SK-N-SH (cell line): ENCODE results near the gene TTC39C. TPM values are rescaled to one million over a fixed set of nuclear protein-coding genes. Genes with fewer than 3 reads are reported as not detected.

ENCODE experiments used
- CTCF ChIA-PET: fragments of 300-600, 350-600 bp; formaldehyde crosslinking; extraction: SDS; loops from one replicate; lab custom pipeline; 2021; lab: Yijun Ruan, JAX
- POLR2A ChIA-PET: fragments of 350-600 bp; sonication (Branson Sonifier 250); formaldehyde crosslinking; extraction: SDS; loops from one replicate; lab custom pipeline; 2020; ENCODE audit warnings: antibody characterized with exemption, inconsistent platforms; lab: Yijun Ruan, JAX
- DNase-seq: peaks from one replicate; pipeline ENCODE4 v3.0.0; 2012
- H2AFZ ChIP-seq: fragments of 200-600 bp; sonication (generic); 2 replicates; pipeline ENCODE4 v1.8.1; 2016; ENCODE audit warnings: antibody characterized with exemption, mild to moderate bottlenecking, low read depth
- H3F3A ChIP-seq: fragments of 200-600 bp; sonication (generic); replicated peaks from 2 replicates; pipeline ENCODE3; 2016; ENCODE audit warnings: antibody characterized with exemption, mild to moderate bottlenecking; ENCODE audit not compliant: insufficient read depth
- H3K27ac ChIP-seq, 2 experiments: fragments of 200-500 bp in 1 of 2; fragments of 200-600 bp in 1 of 2; sonication (Bioruptor generic) in 1 of 2; sonication (generic), shearing (Covaris generic) in 1 of 2; 2 replicates each; pipeline versions ENCODE4 v1.5.1 to v1.6.1; 2014 to 2016; ENCODE audit warnings: low read depth in 2 of 2, inconsistent platforms in 1 of 2, low read length in 1 of 2, mild to moderate bottlenecking in 1 of 2, mixed read lengths in 1 of 2
- H3K27me3 ChIP-seq: fragments of 200-600 bp; sonication (generic), shearing (Covaris generic); 2 replicates; pipeline ENCODE4 v1.6.1; 2016; ENCODE audit warnings: mixed run types; ENCODE audit not compliant: insufficient read depth
- H3K36me3 ChIP-seq, 2 experiments: fragments of 200-500 bp in 1 of 2; fragments of 200-600 bp in 1 of 2; sonication (Bioruptor generic) in 1 of 2; sonication (generic) in 1 of 2; replicated peaks in 1 of 2; 2 replicates each; pipeline versions ENCODE3 to v1.5.1; 2014 to 2016; ENCODE audit warnings: low read length in 1 of 2, mild to moderate bottlenecking in 1 of 2; ENCODE audit not compliant: insufficient read depth in 2 of 2, control insufficient read depth in 1 of 2
- H3K4me1 ChIP-seq, 2 experiments: fragments of 200-500 bp in 1 of 2; fragments of 200-600 bp in 1 of 2; sonication (Bioruptor generic) in 1 of 2; sonication (generic), shearing (Covaris generic) in 1 of 2; 2 replicates each; pipeline versions ENCODE4 v1.5.1 to v1.6.1; 2014 to 2016; ENCODE audit warnings: low read depth in 1 of 2, low read length in 1 of 2, mixed run types in 1 of 2; ENCODE audit not compliant: insufficient read depth in 2 of 2, control insufficient read depth in 1 of 2
- H3K4me2 ChIP-seq: fragments of 200-600 bp; sonication (generic), shearing (Covaris generic); 2 replicates; pipeline ENCODE4 v1.6.1; 2017; ENCODE audit warnings: mixed run types
- H3K4me3 ChIP-seq, 2 experiments: fragments of 200-500 bp in 1 of 2; fragments of 200-600 bp in 1 of 2; sonication (Bioruptor generic) in 1 of 2; sonication (generic), shearing (Covaris generic) in 1 of 2; 2 replicates each; pipeline versions ENCODE4 v1.5.1 to v1.8.1; 2014 to 2016; ENCODE audit warnings: low read depth in 2 of 2, inconsistent platforms in 1 of 2, low read length in 1 of 2, mild to moderate bottlenecking in 1 of 2, mixed read lengths in 1 of 2, moderate library complexity in 1 of 2
- H3K79me2 ChIP-seq: fragments of 200-600 bp; sonication (generic); 2 replicates; pipeline ENCODE4 v1.8.1; 2017; ENCODE audit warnings: mild to moderate bottlenecking; ENCODE audit not compliant: insufficient read depth
- H3K9ac ChIP-seq: fragments of 200-600 bp; sonication (generic); 2 replicates; pipeline ENCODE4 v1.6.1; 2017; ENCODE audit warnings: mixed run types
- H3K9me2 ChIP-seq: fragments of 200-600 bp; sonication (generic); 2 replicates; pipeline ENCODE4 v1.6.1; 2017; ENCODE audit warnings: mixed run types
- H3K9me3 ChIP-seq: fragments of 200-600 bp; sonication (generic); 2 replicates; pipeline ENCODE4 v1.6.1; 2017; ENCODE audit warnings: mixed run types, mild to moderate bottlenecking, moderate library complexity
- H4K20me1 ChIP-seq: fragments of 200-600 bp; sonication (generic); 2 replicates; pipeline ENCODE4 v1.6.1; 2017; ENCODE audit warnings: mild to moderate bottlenecking, mixed run types; ENCODE audit not compliant: insufficient read depth
- GATA2 ChIP-seq: sonication (generic); formaldehyde crosslinking; IDR thresholded peaks from 2 replicates; pipeline ENCODE4 v1.5.0; 2020; ENCODE audit warnings: mild to moderate bottlenecking, missing genetic modification reagents
- JUND ChIP-seq: IDR thresholded peaks from 2 replicates; pipeline ENCODE4 v1.4.0; 2012
- MEF2A ChIP-seq: IDR thresholded peaks from 2 replicates; pipeline ENCODE4 v1.4.0; 2012; ENCODE audit warnings: low read depth, borderline replicate concordance
- POLR2AphosphoS5 ChIP-seq: IDR thresholded peaks from 2 replicates; pipeline ENCODE4 v1.6.1; 2012; ENCODE audit warnings: low read depth, low read length
- RAD21 ChIP-seq: IDR thresholded peaks from 2 replicates; pipeline ENCODE4 v1.6.1; 2012; ENCODE audit warnings: mild to moderate bottlenecking, low read length
- SIN3A ChIP-seq: IDR thresholded peaks from 2 replicates; pipeline ENCODE4 v1.6.1; 2012; ENCODE audit warnings: low read depth, mild to moderate bottlenecking, low read length, moderate library complexity, borderline replicate concordance
- SMC3 ChIP-seq: IDR thresholded peaks from 2 replicates; pipeline ENCODE4 v1.6.1; 2012; ENCODE audit warnings: low read depth, low read length, improper control_type of control experiment
- TEAD4 ChIP-seq: IDR thresholded peaks from 2 replicates; pipeline ENCODE4 v1.4.0; 2012; ENCODE audit warnings: mild to moderate bottlenecking, borderline replicate concordance; ENCODE audit not compliant: insufficient read depth
- WGBS: methylation state at CpG from one replicate; pipeline ENCODE4 v1.1.6; 2017; ENCODE audit warnings: low lambda C conversion rate; 5-methylcytosine and 5-hydroxymethylcytosine counted together
- polyA plus RNA-seq, 3 experiments: library from polyadenylated mRNA; depleted of rRNA; stranded (reverse); fragments of >200 nt; gene quantifications; 2 replicates each; pipeline ENCODE4 v1.2.3, GENCODE V29; 2012
- TF ChIP-seq, protein P1 (sequence below): fragments of 200-600 bp; sonication (generic); IDR thresholded peaks from 2 replicates; pipeline ENCODE4 v1.6.1; 2017; ENCODE audit warnings: antibody characterized with exemption, mild to moderate bottlenecking, moderate library complexity
- TF ChIP-seq, protein P2 (sequence below): fragments of 150-350 bp; IDR thresholded peaks from 2 replicates; pipeline ENCODE4 v1.6.1; 2016; ENCODE audit warnings: mild to moderate bottlenecking, low read depth, low read length
- TF ChIP-seq, protein P3 (sequence below): IDR thresholded peaks from 2 replicates; pipeline ENCODE4 v1.6.1; 2012; ENCODE audit warnings: mild to moderate bottlenecking, low read depth, low read length, moderate library complexity

Gene TTC39C
- polyA plus RNA-seq, 1 of the 3 experiments (the other 2 are of a cell fraction): 8.6 TPM

DNA sequence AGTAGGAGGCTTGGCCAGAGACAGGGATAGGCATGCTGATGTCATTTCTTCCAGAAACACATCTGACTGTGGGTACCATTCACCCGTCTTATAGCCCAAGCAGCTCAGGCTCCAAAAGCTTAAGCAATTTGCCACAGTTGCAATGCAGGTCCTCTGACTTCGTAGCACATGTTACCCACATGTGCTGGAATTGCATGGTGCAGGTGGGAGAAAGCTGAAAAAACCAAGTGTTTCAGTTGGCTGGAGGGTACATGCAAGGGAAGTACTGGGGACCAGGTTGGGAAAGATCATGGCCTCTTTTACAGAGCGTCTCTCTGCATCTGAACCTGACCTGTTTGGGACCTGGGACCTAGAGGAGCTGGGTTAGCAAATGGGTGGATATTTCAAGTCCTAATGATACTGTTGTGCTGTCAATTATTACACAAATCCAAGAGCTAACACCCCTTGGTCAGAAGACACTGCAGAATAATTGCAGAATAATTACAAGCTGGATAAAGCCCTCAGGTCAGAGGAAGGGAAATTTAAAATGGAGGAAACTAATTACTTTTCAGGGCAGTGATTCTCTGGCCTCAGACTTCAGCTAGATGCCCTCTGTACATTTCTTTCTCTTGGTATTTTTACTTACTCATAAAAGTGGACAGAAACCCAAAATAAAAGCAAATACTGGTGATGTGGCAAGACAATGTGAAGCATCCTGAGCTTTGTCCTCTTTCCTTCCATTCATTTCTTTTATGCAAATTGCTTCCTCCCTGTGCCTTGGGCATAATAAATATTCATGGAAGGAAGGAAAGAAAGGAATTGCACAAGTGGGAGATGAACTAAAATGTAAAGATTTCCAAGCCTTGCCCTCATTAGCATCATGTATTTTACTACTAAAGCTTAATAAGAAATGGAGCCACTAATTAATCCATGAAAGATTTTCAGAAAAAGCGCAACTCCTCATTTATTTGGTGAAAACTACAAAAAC is 45.6 kb upstream of the TTC39C start:
- TF ChIP-seq POLR2AphosphoS5 (no peak), SMC3 (no peak), RAD21 (no peak), MEF2A (no peak), SIN3A (no peak), GATA2 (CRISPR knock-in tag) (no peak), JUND (no peak), TEAD4 (no peak)
- TF ChIP-seq, protein P1, sequence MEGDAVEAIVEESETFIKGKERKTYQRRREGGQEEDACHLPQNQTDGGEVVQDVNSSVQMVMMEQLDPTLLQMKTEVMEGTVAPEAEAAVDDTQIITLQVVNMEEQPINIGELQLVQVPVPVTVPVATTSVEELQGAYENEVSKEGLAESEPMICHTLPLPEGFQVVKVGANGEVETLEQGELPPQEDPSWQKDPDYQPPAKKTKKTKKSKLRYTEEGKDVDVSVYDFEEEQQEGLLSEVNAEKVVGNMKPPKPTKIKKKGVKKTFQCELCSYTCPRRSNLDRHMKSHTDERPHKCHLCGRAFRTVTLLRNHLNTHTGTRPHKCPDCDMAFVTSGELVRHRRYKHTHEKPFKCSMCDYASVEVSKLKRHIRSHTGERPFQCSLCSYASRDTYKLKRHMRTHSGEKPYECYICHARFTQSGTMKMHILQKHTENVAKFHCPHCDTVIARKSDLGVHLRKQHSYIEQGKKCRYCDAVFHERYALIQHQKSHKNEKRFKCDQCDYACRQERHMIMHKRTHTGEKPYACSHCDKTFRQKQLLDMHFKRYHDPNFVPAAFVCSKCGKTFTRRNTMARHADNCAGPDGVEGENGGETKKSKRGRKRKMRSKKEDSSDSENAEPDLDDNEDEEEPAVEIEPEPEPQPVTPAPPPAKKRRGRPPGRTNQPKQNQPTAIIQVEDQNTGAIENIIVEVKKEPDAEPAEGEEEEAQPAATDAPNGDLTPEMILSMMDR: no peak
- TF ChIP-seq, protein P2, sequence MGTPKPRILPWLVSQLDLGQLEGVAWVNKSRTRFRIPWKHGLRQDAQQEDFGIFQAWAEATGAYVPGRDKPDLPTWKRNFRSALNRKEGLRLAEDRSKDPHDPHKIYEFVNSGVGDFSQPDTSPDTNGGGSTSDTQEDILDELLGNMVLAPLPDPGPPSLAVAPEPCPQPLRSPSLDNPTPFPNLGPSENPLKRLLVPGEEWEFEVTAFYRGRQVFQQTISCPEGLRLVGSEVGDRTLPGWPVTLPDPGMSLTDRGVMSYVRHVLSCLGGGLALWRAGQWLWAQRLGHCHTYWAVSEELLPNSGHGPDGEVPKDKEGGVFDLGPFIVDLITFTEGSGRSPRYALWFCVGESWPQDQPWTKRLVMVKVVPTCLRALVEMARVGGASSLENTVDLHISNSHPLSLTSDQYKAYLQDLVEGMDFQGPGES: no peak
- TF ChIP-seq, protein P3, sequence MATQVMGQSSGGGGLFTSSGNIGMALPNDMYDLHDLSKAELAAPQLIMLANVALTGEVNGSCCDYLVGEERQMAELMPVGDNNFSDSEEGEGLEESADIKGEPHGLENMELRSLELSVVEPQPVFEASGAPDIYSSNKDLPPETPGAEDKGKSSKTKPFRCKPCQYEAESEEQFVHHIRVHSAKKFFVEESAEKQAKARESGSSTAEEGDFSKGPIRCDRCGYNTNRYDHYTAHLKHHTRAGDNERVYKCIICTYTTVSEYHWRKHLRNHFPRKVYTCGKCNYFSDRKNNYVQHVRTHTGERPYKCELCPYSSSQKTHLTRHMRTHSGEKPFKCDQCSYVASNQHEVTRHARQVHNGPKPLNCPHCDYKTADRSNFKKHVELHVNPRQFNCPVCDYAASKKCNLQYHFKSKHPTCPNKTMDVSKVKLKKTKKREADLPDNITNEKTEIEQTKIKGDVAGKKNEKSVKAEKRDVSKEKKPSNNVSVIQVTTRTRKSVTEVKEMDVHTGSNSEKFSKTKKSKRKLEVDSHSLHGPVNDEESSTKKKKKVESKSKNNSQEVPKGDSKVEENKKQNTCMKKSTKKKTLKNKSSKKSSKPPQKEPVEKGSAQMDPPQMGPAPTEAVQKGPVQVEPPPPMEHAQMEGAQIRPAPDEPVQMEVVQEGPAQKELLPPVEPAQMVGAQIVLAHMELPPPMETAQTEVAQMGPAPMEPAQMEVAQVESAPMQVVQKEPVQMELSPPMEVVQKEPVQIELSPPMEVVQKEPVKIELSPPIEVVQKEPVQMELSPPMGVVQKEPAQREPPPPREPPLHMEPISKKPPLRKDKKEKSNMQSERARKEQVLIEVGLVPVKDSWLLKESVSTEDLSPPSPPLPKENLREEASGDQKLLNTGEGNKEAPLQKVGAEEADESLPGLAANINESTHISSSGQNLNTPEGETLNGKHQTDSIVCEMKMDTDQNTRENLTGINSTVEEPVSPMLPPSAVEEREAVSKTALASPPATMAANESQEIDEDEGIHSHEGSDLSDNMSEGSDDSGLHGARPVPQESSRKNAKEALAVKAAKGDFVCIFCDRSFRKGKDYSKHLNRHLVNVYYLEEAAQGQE: no peak
- TF ChIP-seq, all 33 proteins: peak for 0
- Histone ChIP-seq H3K27me3 (no peaks in the 10 kb centered on the region), H4K20me1 (no peaks in the 10 kb centered on the region), H2AFZ (no peak overlapping the region), H3K27ac (no peak overlapping the region), H3K4me1 (no peaks in the 10 kb centered on the region; a peak in 1 of 4 replicates), H3K4me2 (no peak overlapping the region), H3K9me3 (no peaks in the 10 kb centered on the region), H3K9me2 (no peaks in the 10 kb centered on the region), H3K9ac (no peak overlapping the region), H3K36me3 (no peaks in the 10 kb centered on the region), H3F3A (no peaks in the 10 kb centered on the region), H3K79me2 (no peaks in the 10 kb centered on the region), H3K4me3 (no peak overlapping the region)
- ChIA-PET POLR2A (no interaction called here), CTCF (interaction anchor here (0.8 to 1.6 kb wide), 3 partner anchors 126 to 151 kb away, joined by 3 to 4 read pairs (median 3); no protein-coding TSS in a partner anchor)
- no peak for DNase-seq
- WGBS: 98% methylated on average over 4 of the region's 4 CpGs
